Upper lobe of right lung (tissue), 1 donor: ENCODE data around the gene AMBP. TPM values are rescaled to one million over a fixed set of nuclear protein-coding genes. Genes with fewer than 3 reads are reported as not detected.
"Not testable (repeated sequence)": the region's sequence is repeated elsewhere in the genome, so short reads cannot be mapped to it uniquely, and the experiment has no call there.

Experiments used
- ATAC-seq: fragments of 200-7000 bp; cut with Tn5 transposase; one replicate; pipeline ENCODE4 v1.9.1; 2020; ENCODE audit warnings: mild to moderate bottlenecking, moderate library complexity
- DNase-seq: peaks from one replicate; pipeline ENCODE4 v3.0.0-alpha.2; 2020
- H3K27ac ChIP-seq: fragments of 200-600 bp; one replicate; pipeline ENCODE4 v1.8.0; 2022
- H3K27me3 ChIP-seq: fragments of 200-600 bp; one replicate; pipeline ENCODE4 v1.8.0; 2022; ENCODE audit warnings: mild to moderate bottlenecking
- H3K36me3 ChIP-seq: fragments of 200-600 bp; one replicate; pipeline ENCODE4 v1.8.0; 2022
- H3K4me1 ChIP-seq: fragments of 200-600 bp; one replicate; pipeline ENCODE4 v1.8.0; 2022
- H3K4me3 ChIP-seq: fragments of 200-600 bp; one replicate; pipeline ENCODE4 v1.8.0; 2022; ENCODE audit warnings: mild to moderate bottlenecking
- H3K9me3 ChIP-seq: fragments of 200-600 bp; one replicate; pipeline ENCODE4 v1.8.0; 2022
- CTCF ChIP-seq: fragments of 200-600 bp; IDR thresholded peaks from one replicate; pipeline ENCODE4 v1.8.0; 2022; ENCODE audit warnings: antibody characterized with exemption
- intact Hi-C: fragments of 100-400 bp; cut with DNase I; formaldehyde crosslinking; loops from one replicate; pipeline ENCODE4 v1.11.0; 2022
- total RNA-seq: library from RNA; stranded (reverse); fragmentation: NEBNext Ultra II Directional; extraction: Animal tissue kit (Norgen Biotek cat#: 25700); gene quantifications from one replicate; pipeline ENCODE4 v1.2.1, GENCODE V29; 2021
- donor health status: DM: no; HTN: yes; CAD: no; lungs with severe emphysema.

Gene AMBP
- total RNA-seq, 1 donor from 2014 or later = 0.67 TPM

GRCh38 chr9:114048533-114049415, 29.3 kb downstream of the AMBP start:
- Histone ChIP-seq H3K27me3 (no peaks in the 10 kb centered on the region), H3K27ac (no peak overlapping the region), H3K9me3 (no peaks in the 10 kb centered on the region), H3K36me3 (peaks cover 31% of the 10 kb centered on the region), H3K4me1 (no peaks in the 10 kb centered on the region), H3K4me3 (no peak overlapping the region)
- ATAC-seq (no peak), DNase-seq (no peak)
- intact Hi-C loops = no loop called here
- TF ChIP-seq CTCF = no peak

- peak; percentile 25 for TF ChIP-seq CTCF
- Histone ChIP-seq H3K4me3 (no peak overlapping the region), H3K9me3 (no peaks in the 10 kb centered on the region), H3K36me3 (peaks cover 31% of the 10 kb centered on the region), H3K27me3 (no peaks in the 10 kb centered on the region), H3K27ac (no peak overlapping the region), H3K4me1 (no peaks in the 10 kb centered on the region)
- peak; percentile 67 for ATAC-seq
- intact Hi-C loops = no loop called here
- no peak for DNase-seq
Observed at GRCh38 chr9:114047717-114048116, 30.4 kb downstream of the AMBP start.

GRCh38 chr9:114046875-114047274, 31.2 kb downstream of the AMBP start:
- TF ChIP-seq CTCF = no peak
- intact Hi-C loops = no loop called here

GRCh38 chr9:114046237-114046755, 31.8 kb downstream of the AMBP start:
- Histone ChIP-seq H3K36me3 (peaks cover 29% of the 10 kb centered on the region), H3K4me1 (no peaks in the 10 kb centered on the region), H3K27me3 (no peaks in the 10 kb centered on the region), H3K9me3 (no peaks in the 10 kb centered on the region), H3K4me3 (no peak overlapping the region), H3K27ac (no peak overlapping the region)
- intact Hi-C loops = no loop called here
- TF ChIP-seq CTCF = no peak
- DNase-seq (no peak), ATAC-seq (no peak)

More at GRCh38 chr9:114046875-114047274, 31.2 kb downstream of the AMBP start:
- H3K4me1 ChIP-seq = no peaks in the 10 kb centered on the region
- no peaks in the 10 kb centered on the region for H3K27me3 ChIP-seq
- no peak overlapping the region for H3K4me3 ChIP-seq
- peaks cover 31% of the 10 kb centered on the region for H3K36me3 ChIP-seq
- no peak for DNase-seq
- no peaks in the 10 kb centered on the region for H3K9me3 ChIP-seq
- H3K27ac ChIP-seq = no peak overlapping the region
- ATAC-seq = no peak

GRCh38 chr9:114043660-114044059, 34.4 kb downstream of the AMBP start:
- H3K9me3 ChIP-seq, DNase-seq, H3K27ac ChIP-seq, H3K36me3 ChIP-seq, intact Hi-C loops, H3K4me1 ChIP-seq, H3K27me3 ChIP-seq, H3K4me3 ChIP-seq, ATAC-seq: not testable (repeated sequence)

- intact Hi-C loops = no loop called here
- no peak overlapping the region for H3K4me3 ChIP-seq
- no peaks in the 10 kb centered on the region for H3K4me1 ChIP-seq
- no peaks in the 10 kb centered on the region for H3K27me3 ChIP-seq
- ATAC-seq (no peak), DNase-seq (no peak)
- no peaks in the 10 kb centered on the region for H3K9me3 ChIP-seq
- TF ChIP-seq CTCF = no peak
- peaks cover 25% of the 10 kb centered on the region for H3K36me3 ChIP-seq
- no peak overlapping the region for H3K27ac ChIP-seq
Observed at GRCh38 chr9:114039484-114039883, 38.6 kb downstream of the AMBP start.
